GM18511 (cell line): ENCODE results near the gene KCTD16.

Experiments used
- ATAC-seq: cut with Tn5 transposase; IDR thresholded peaks from one replicate; pipeline ENCODE4 v1.9.1; 2021; ENCODE audit warnings: mild to moderate bottlenecking, moderate library complexity; ENCODE audit not compliant: unreplicated experiment

KCTD16 gene

GRCh38 chr5:144451187-144451973 lies 280.7 kb downstream of the KCTD16 start:
- ATAC-seq = no peak

GRCh38 chr5:144453753-144454152 lies 283.1 kb downstream of the KCTD16 start:
- no peak for ATAC-seq

- ATAC-seq = no peak
Observed at GRCh38 chr5:144457160-144457559, 286.5 kb downstream of the KCTD16 start.

GRCh38 chr5:144458216-144458615 lies 287.5 kb downstream of the KCTD16 start:
- ATAC-seq = no peak

GRCh38 chr5:144460600-144460999 lies 289.9 kb downstream of the KCTD16 start:
- ATAC-seq = no peak

GRCh38 chr5:144462577-144462976 lies 291.9 kb downstream of the KCTD16 start:
- ATAC-seq = no peak

- no peak for ATAC-seq
Observed at GRCh38 chr5:144463481-144464223, 293.0 kb downstream of the KCTD16 start.

GRCh38 chr5:144464306-144464705 lies 293.6 kb downstream of the KCTD16 start:
- no peak for ATAC-seq

- ATAC-seq = no peak
Observed at GRCh38 chr5:144465441-144465840, 294.8 kb downstream of the KCTD16 start.

GRCh38 chr5:144467792-144468191 lies 297.1 kb downstream of the KCTD16 start:
- ATAC-seq = no peak

GRCh38 chr5:144468571-144468970 lies 297.9 kb downstream of the KCTD16 start:
- no peak for ATAC-seq

- no peak for ATAC-seq
Observed at GRCh38 chr5:144469106-144469505, 298.4 kb downstream of the KCTD16 start.

GRCh38 chr5:144472221-144472620 lies 301.5 kb downstream of the KCTD16 start:
- ATAC-seq = no peak

- no peak for ATAC-seq
Observed at GRCh38 chr5:144473650-144474049, 303.0 kb downstream of the KCTD16 start.

GRCh38 chr5:144478565-144478964 lies 307.9 kb downstream of the KCTD16 start:
- ATAC-seq = no peak

- no peak for ATAC-seq
Observed at GRCh38 chr5:144481861-144482260, 311.2 kb downstream of the KCTD16 start.

GRCh38 chr5:144484124-144484897 lies 313.6 kb downstream of the KCTD16 start:
- ATAC-seq = no peak

GRCh38 chr5:144485540-144485939 lies 314.9 kb downstream of the KCTD16 start:
- no peak for ATAC-seq

GRCh38 chr5:144487207-144487606 lies 316.5 kb downstream of the KCTD16 start:
- no peak for ATAC-seq

- no peak for ATAC-seq
Observed at GRCh38 chr5:144487761-144488160, 317.1 kb downstream of the KCTD16 start.

- ATAC-seq = no peak
Observed at GRCh38 chr5:144503123-144503522, 332.4 kb downstream of the KCTD16 start.
